Osteoblast (primary cell): ENCODE data around the gene RBM15B. TPM values are rescaled to one million over a fixed set of nuclear protein-coding genes. Genes with fewer than 3 reads are reported as not detected.

Experiments used
- DNase-seq: peaks from one replicate; pipeline ENCODE4 v3.0.0; 2011; ENCODE audit warnings: low spot score, mixed read lengths; ENCODE audit not compliant: insufficient read length; ENCODE audit errors: missing footprints
- H2AFZ ChIP-seq: 2 replicates; pipeline ENCODE4 v1.6.0; 2011; ENCODE audit warnings: mild to moderate bottlenecking, low read length
- H3K27ac ChIP-seq: 2 replicates; pipeline ENCODE4 v1.5.1; 2011; ENCODE audit warnings: mild to moderate bottlenecking, low read depth, low read length, moderate library complexity
- H3K27me3 ChIP-seq: 2 replicates; pipeline ENCODE4 v1.6.0; 2012; ENCODE audit warnings: mild to moderate bottlenecking, control low read depth, inconsistent platforms, low read length, moderate library complexity; ENCODE audit not compliant: insufficient read depth
- H3K36me3 ChIP-seq: 2 replicates; pipeline ENCODE4 v1.5.1; 2011; ENCODE audit warnings: mild to moderate bottlenecking, low read length, control low read depth, moderate library complexity; ENCODE audit not compliant: insufficient read depth
- H3K4me1 ChIP-seq: 2 replicates; pipeline ENCODE4 v1.5.1; 2011; ENCODE audit warnings: mild to moderate bottlenecking, low read length, control low read depth, moderate library complexity; ENCODE audit not compliant: insufficient read depth
- H3K4me2 ChIP-seq: 2 replicates; pipeline ENCODE4 v1.6.0; 2011; ENCODE audit warnings: mild to moderate bottlenecking, low read length; ENCODE audit not compliant: insufficient read depth
- H3K4me3 ChIP-seq: fragments of 200-600 bp; sonication (generic); 3 replicates; pipeline ENCODE4 v1.5.1; 2012; ENCODE audit warnings: mild to moderate bottlenecking, low read length, inconsistent platforms; ENCODE audit not compliant: insufficient read depth
- H3K79me2 ChIP-seq: 2 replicates; pipeline ENCODE4 v1.6.0; 2012; ENCODE audit warnings: mild to moderate bottlenecking, low read length, control low read depth, inconsistent platforms; ENCODE audit not compliant: insufficient read depth
- H3K9me3 ChIP-seq: 2 replicates; pipeline ENCODE4 v1.5.1; 2011; ENCODE audit warnings: low read depth, low read length, control low read depth
- H4K20me1 ChIP-seq: 2 replicates; pipeline ENCODE4 v1.6.0; 2012; ENCODE audit warnings: mild to moderate bottlenecking, low read length, control low read depth; ENCODE audit not compliant: insufficient read depth
- CTCF ChIP-seq: IDR thresholded peaks from 2 replicates; pipeline ENCODE4 v1.5.1; 2011; ENCODE audit warnings: mild to moderate bottlenecking, low read depth, low read length, moderate library complexity; ENCODE audit errors: extremely low read depth
- total RNA-seq: library from RNA; depleted of rRNA; stranded (reverse); fragments of >200 nt; gene quantifications from 2 replicates; pipeline ENCODE4 v1.2.3, GENCODE V29; 2012

Gene RBM15B
- total RNA-seq, 1 donor: 48.9 TPM

DNA sequence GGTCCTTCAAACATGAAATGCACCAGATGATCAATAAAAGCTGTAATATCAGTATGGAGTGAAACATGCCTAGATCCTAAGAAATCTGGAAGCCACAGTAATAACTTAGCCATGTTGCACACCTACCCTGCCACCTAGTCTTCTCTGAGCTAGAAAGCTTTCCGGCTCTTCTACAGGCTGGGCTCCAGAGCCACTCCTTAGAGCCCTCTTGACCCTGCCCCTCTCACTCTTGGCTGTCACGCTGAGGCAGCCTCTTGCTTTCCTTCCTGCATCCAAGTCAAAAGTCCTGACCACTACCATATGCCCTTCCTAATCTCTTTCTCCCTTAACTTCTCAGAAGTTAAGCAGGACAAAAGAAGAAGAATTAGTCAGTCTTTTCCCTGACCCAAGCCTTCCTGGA lies 17.7 kb downstream of the RBM15B start:
- H3K36me3 ChIP-seq: peaks cover 30% of the 10 kb centered on the region
- no peak for TF ChIP-seq CTCF
- H2AFZ ChIP-seq: no peak overlapping the region
- no peak for DNase-seq
- no peaks in the 10 kb centered on the region for H3K4me1 ChIP-seq
- no peak overlapping the region for H3K4me3 ChIP-seq
- H4K20me1 ChIP-seq: no peaks in the 10 kb centered on the region
- H3K9me3 ChIP-seq: no peaks in the 10 kb centered on the region
- H3K4me2 ChIP-seq: no peak overlapping the region
- H3K27ac ChIP-seq: no peak overlapping the region
- H3K79me2 ChIP-seq: peaks cover 5% of the 10 kb centered on the region
- H3K27me3 ChIP-seq: no peaks in the 10 kb centered on the region

DNA sequence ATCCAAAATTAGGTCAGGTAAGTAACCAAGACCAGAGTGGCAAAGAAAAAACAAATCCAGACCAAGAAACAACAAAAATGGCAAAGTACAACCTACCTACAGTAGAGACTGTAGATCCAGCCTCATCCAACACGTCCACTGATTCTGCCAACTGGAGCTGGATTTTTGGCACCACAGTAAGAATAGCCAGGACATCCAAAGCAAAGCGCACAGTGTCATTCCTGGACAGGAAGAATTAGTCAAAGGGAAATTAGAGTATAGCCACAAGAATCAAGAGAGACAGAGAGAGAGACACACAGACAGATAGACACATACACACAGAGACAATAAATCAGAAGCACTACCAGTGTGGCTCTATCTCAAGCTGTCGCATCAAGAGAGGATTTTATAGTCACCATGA lies 31.1 kb downstream of the RBM15B start:
- no peak overlapping the region for H3K27ac ChIP-seq

GRCh38 chr3:51426921-51427320 lies 35.8 kb downstream of the RBM15B start:
- no peaks in the 10 kb centered on the region for H4K20me1 ChIP-seq
- no peaks in the 10 kb centered on the region for H3K9me3 ChIP-seq
- no peaks in the 10 kb centered on the region for H3K4me1 ChIP-seq
- no peak for DNase-seq
- no peak overlapping the region for H2AFZ ChIP-seq
- no peak overlapping the region for H3K4me3 ChIP-seq
- H3K27ac ChIP-seq: no peak overlapping the region
- H3K4me2 ChIP-seq: no peak overlapping the region
- H3K27me3 ChIP-seq: no peaks in the 10 kb centered on the region
- H3K36me3 ChIP-seq: peaks cover 16% of the 10 kb centered on the region
- H3K79me2 ChIP-seq: no peaks in the 10 kb centered on the region
- no peak for TF ChIP-seq CTCF

More for the DNA sequence above, 31.1 kb downstream of the RBM15B start:
- no peak for DNase-seq
- Histone ChIP-seq H3K79me2 (no peaks in the 10 kb centered on the region), H3K4me2 (no peak overlapping the region), H2AFZ (no peak overlapping the region), H3K9me3 (no peaks in the 10 kb centered on the region), H3K27me3 (no peaks in the 10 kb centered on the region), H3K4me3 (no peak overlapping the region), H3K36me3 (peaks cover 20% of the 10 kb centered on the region), H4K20me1 (no peaks in the 10 kb centered on the region), H3K4me1 (no peaks in the 10 kb centered on the region)
- TF ChIP-seq CTCF: no peak

- Histone ChIP-seq H3K79me2 (no peaks in the 10 kb centered on the region), H4K20me1 (no peaks in the 10 kb centered on the region), H3K4me1 (no peaks in the 10 kb centered on the region), H3K4me3 (no peak overlapping the region), H3K27me3 (no peaks in the 10 kb centered on the region), H2AFZ (no peak overlapping the region), H3K36me3 (peaks cover 26% of the 10 kb centered on the region), H3K27ac (no peak overlapping the region), H3K9me3 (no peaks in the 10 kb centered on the region), H3K4me2 (no peak overlapping the region)
- TF ChIP-seq CTCF: no peak
- DNase-seq: no peak
These were observed 38.1 kb downstream of the RBM15B start for GRCh38 chr3:51429138-51429537.
